C4-2B (cell line): Measurements from ENCODE around the gene GM2A.

Source experiments
- CTCF ChIP-seq: fragments of 450-650 bp; conservative IDR thresholded peaks from 2 replicates; pipeline ENCODE4 v1.5.1; 2017; ENCODE audit warnings: mild to moderate bottlenecking
- ZFX ChIP-seq: fragments of 450-650 bp; IDR thresholded peaks from 2 replicates; pipeline ENCODE4 v1.6.1; 2017

DNA sequence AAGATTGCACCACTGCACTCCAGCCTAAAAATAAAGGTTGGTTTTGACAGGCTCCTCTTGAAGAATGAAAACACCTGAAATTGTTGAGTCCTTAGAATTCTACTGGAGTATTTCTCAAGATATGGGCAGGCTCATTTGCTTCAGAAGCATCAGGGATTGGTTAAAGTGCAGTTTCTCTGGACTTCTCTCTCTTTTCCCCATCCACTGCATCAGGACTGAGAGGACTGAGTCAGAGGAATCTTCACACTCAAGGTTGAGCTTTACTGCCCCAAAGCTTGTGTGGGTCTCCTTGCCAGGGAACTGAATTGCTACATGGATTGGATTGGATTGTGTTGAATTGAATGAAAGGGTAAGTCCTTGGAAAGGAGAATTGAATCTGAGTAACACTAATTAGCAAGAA lies 21.6 kb upstream of the GM2A start:
- TF ChIP-seq CTCF (no peak), ZFX (no peak)
